Endodermal cell (in vitro differentiated cells): ENCODE measurements around the gene STAT1. TPM values are rescaled to one million over a fixed set of nuclear protein-coding genes. Genes with fewer than 3 reads are reported as not detected.

Experiments
- DNase-seq: peaks from one replicate; pipeline ENCODE4 v3.0.0-alpha.2; 2017
- H3K27ac ChIP-seq: 2 replicates; pipeline ENCODE4 v1.5.1; 2013; ENCODE audit warnings: mild to moderate bottlenecking, low read depth, low read length, moderate library complexity
- H3K27me3 ChIP-seq: 2 replicates; pipeline ENCODE4 v1.6.1; 2013; ENCODE audit warnings: mild to moderate bottlenecking, low read length, moderate library complexity; ENCODE audit not compliant: insufficient read depth, control insufficient read depth, poor library complexity, severe bottlenecking
- H3K36me3 ChIP-seq: 2 replicates; pipeline ENCODE4 v1.7.0; 2013; ENCODE audit warnings: mild to moderate bottlenecking, low read length, moderate library complexity; ENCODE audit not compliant: control insufficient read depth, insufficient read depth
- H3K4me1 ChIP-seq: one replicate; pipeline ENCODE4 v1.7.0; 2013; ENCODE audit warnings: low read length; ENCODE audit not compliant: control insufficient read depth, insufficient read depth
- H3K4me3 ChIP-seq: 2 replicates; pipeline ENCODE4 v1.5.1; 2013; ENCODE audit warnings: mild to moderate bottlenecking, low read length, moderate library complexity
- H3K9ac ChIP-seq: 2 replicates; pipeline ENCODE4 v1.6.1; 2013; ENCODE audit warnings: mild to moderate bottlenecking, low read length, moderate library complexity; ENCODE audit not compliant: poor library complexity, severe bottlenecking; ENCODE audit errors: extremely low read depth
- H3K9me3 ChIP-seq: 2 replicates; pipeline ENCODE4 v1.6.1; 2013; ENCODE audit warnings: mild to moderate bottlenecking, low read length, moderate library complexity; ENCODE audit not compliant: control insufficient read depth
- H3K27ac Mint-ChIP-seq: 2 replicates; pipeline ENCODE4 v1.8.0; 2020; ENCODE audit warnings: mixed read lengths
- H3K27me3 Mint-ChIP-seq: 2 replicates; pipeline ENCODE4 v1.8.0; 2021; ENCODE audit warnings: mild to moderate bottlenecking, mixed read lengths; ENCODE audit not compliant: insufficient read depth
- H3K36me3 Mint-ChIP-seq: 2 replicates; pipeline ENCODE4 v1.8.0; 2020; ENCODE audit warnings: low read depth, mixed read lengths
- H3K4me1 Mint-ChIP-seq: 2 replicates; pipeline ENCODE4 v1.8.0; 2020; ENCODE audit warnings: mixed read lengths
- H3K4me3 Mint-ChIP-seq: 2 replicates; pipeline ENCODE4 v1.8.0; 2020; ENCODE audit warnings: mild to moderate bottlenecking, moderate library complexity, mixed read lengths
- H3K9me3 Mint-ChIP-seq: 2 replicates; pipeline ENCODE4 v1.8.0; 2020; ENCODE audit warnings: mild to moderate bottlenecking, mixed read lengths
- WGBS, 2 experiments: methylation state at CpG; one replicate each; pipeline versions ENCODE4 v1.1.5 to v1.1.7; 2013; ENCODE audit warnings: missing lambda C conversion rate in 2 of 2, mixed read lengths in 1 of 2; ENCODE audit not compliant: insufficient coverage in 1 of 2, insufficient read length in 1 of 2; 5-methylcytosine and 5-hydroxymethylcytosine counted together
- total RNA-seq, 2 donors: library from RNA; stranded (reverse); fragmentation: NEBNext Ultra II Directional in 1 of 2; extraction: Animal tissue kit (Norgen Biotek cat#: 25700) in 1 of 2; gene quantifications; 2 replicates in 1 of 2; 3 replicates in 1 of 2; pipeline ENCODE4 v1.2.1, GENCODE V29; 2021
- TF ChIP-seq, protein P1 (sequence below): fragments of 200-600 bp; sonication (generic); conservative IDR thresholded peaks from 2 replicates; pipeline ENCODE4 v1.5.0; 2021; ENCODE audit warnings: antibody characterized with exemption, mild to moderate bottlenecking

The STAT1 gene
- total RNA-seq, 2 donors from 2014 or later, result 48.3 to 74.4 TPM

DNA sequence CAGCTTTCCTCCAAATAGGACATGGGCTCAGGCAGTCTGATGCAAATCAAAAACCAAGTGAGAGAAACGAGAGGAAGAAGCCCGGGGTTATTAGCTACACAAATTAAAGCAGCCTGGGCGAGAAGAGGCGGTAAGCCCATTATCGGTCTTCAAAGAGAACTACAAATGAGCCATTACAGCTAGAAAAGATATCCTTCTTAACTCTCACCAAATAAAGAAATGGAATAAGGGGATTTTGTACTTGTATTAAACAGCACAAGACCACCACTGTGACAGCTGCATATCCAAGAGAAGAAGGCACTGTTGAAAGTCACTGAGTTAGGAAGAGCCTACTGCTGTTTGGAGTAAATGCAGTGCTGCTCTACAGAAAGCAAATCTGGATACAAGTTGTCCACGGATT, 32.6 kb downstream of the STAT1 start:
- H3K27me3 ChIP-seq, result no peaks in the 10 kb centered on the region
- peaks cover 95% of the 10 kb centered on the region for H3K36me3 Mint-ChIP-seq
- peaks cover 15% of the 10 kb centered on the region for H3K9me3 ChIP-seq
- H3K9ac ChIP-seq, result no peak overlapping the region
- no peak overlapping the region for H3K4me3 ChIP-seq
- no peak for DNase-seq
- no peaks in the 10 kb centered on the region for H3K4me1 ChIP-seq
- H3K27ac Mint-ChIP-seq, result no peak overlapping the region
- peaks cover 99% of the 10 kb centered on the region for H3K36me3 ChIP-seq
- H3K4me1 Mint-ChIP-seq, result peaks cover 18% of the 10 kb centered on the region
- TF ChIP-seq, protein P1, sequence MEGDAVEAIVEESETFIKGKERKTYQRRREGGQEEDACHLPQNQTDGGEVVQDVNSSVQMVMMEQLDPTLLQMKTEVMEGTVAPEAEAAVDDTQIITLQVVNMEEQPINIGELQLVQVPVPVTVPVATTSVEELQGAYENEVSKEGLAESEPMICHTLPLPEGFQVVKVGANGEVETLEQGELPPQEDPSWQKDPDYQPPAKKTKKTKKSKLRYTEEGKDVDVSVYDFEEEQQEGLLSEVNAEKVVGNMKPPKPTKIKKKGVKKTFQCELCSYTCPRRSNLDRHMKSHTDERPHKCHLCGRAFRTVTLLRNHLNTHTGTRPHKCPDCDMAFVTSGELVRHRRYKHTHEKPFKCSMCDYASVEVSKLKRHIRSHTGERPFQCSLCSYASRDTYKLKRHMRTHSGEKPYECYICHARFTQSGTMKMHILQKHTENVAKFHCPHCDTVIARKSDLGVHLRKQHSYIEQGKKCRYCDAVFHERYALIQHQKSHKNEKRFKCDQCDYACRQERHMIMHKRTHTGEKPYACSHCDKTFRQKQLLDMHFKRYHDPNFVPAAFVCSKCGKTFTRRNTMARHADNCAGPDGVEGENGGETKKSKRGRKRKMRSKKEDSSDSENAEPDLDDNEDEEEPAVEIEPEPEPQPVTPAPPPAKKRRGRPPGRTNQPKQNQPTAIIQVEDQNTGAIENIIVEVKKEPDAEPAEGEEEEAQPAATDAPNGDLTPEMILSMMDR, result no peak
- WGBS, 2 experiments, result 86 to 93% methylated on average over 1 to 6 of the region's 6 CpGs
- H3K4me3 Mint-ChIP-seq, result no peak overlapping the region
- H3K27me3 Mint-ChIP-seq, result no peaks in the 10 kb centered on the region
- no peak overlapping the region for H3K27ac ChIP-seq
- peaks cover 5% of the 10 kb centered on the region for H3K9me3 Mint-ChIP-seq

- H3K9me3 ChIP-seq, result peaks cover 15% of the 10 kb centered on the region
- Mint-ChIP-seq H3K36me3 (peaks cover 94% of the 10 kb centered on the region), H3K4me3 (no peak overlapping the region), H3K4me1 (peaks cover 17% of the 10 kb centered on the region), H3K27me3 (no peaks in the 10 kb centered on the region), H3K9me3 (peaks cover 5% of the 10 kb centered on the region), H3K27ac (no peak overlapping the region)
- no peaks in the 10 kb centered on the region for H3K4me1 ChIP-seq
- TF ChIP-seq, protein P1, result no peak
- peaks cover 99% of the 10 kb centered on the region for H3K36me3 ChIP-seq
- no peak overlapping the region for H3K27ac ChIP-seq
- WGBS, 2 experiments, result 93 to 96% methylated on average over 8 to 10 of the region's 10 CpGs
- H3K4me3 ChIP-seq, result no peak overlapping the region
- H3K9ac ChIP-seq, result no peak overlapping the region
- no peaks in the 10 kb centered on the region for H3K27me3 ChIP-seq
- DNase-seq, result no peak
Measured at GRCh38 chr2:190980630-190981209, 33.3 kb downstream of the STAT1 start.

- Mint-ChIP-seq H3K27me3 (no peaks in the 10 kb centered on the region), H3K9me3 (peaks cover 5% of the 10 kb centered on the region), H3K27ac (no peak overlapping the region), H3K36me3 (peaks cover 94% of the 10 kb centered on the region), H3K4me1 (peaks cover 17% of the 10 kb centered on the region), H3K4me3 (no peak overlapping the region)
- Histone ChIP-seq H3K9ac (no peak overlapping the region), H3K4me3 (no peak overlapping the region), H3K27ac (no peak overlapping the region), H3K4me1 (no peaks in the 10 kb centered on the region), H3K36me3 (peaks cover 99% of the 10 kb centered on the region), H3K9me3 (peaks cover 15% of the 10 kb centered on the region), H3K27me3 (no peaks in the 10 kb centered on the region)
- WGBS, 2 experiments, result 90 to 92% methylated on average over 12 to 14 of the region's 14 CpGs
- TF ChIP-seq, protein P1, result no peak
- no peak for DNase-seq
Measured at GRCh38 chr2:190979906-190980629, 33.9 kb downstream of the STAT1 start.
